ENCODE data around the gene ERC1. TPM values are rescaled to one million over a fixed set of nuclear protein-coding genes. Genes with fewer than 3 reads are reported as not detected.
"Not testable (repeated sequence)": the region's sequence is repeated elsewhere in the genome, so short reads cannot be mapped to it uniquely, and the experiment has no call there.

Gene ERC1
- total RNA-seq, 4 donors from 2014 or later: 46.1 to 83.2 (median 63.8) TPM

- ATAC-seq (ENCODE audit: low FRiP score) (no peak), DNase-seq (ENCODE audit: low spot score) (no peak)
- TF ChIP-seq CTCF (IDR thresholded peaks at IDR 0.05): no peak
Observed at GRCh38 chr12:1314523-1314922, 323.5 kb downstream of the ERC1 start.

GRCh38 chr12:1316991-1317390 is 326.0 kb downstream of the ERC1 start:
- not testable (repeated sequence) for DNase-seq (ENCODE audit: low spot score); ATAC-seq (ENCODE audit: low FRiP score)

DNA sequence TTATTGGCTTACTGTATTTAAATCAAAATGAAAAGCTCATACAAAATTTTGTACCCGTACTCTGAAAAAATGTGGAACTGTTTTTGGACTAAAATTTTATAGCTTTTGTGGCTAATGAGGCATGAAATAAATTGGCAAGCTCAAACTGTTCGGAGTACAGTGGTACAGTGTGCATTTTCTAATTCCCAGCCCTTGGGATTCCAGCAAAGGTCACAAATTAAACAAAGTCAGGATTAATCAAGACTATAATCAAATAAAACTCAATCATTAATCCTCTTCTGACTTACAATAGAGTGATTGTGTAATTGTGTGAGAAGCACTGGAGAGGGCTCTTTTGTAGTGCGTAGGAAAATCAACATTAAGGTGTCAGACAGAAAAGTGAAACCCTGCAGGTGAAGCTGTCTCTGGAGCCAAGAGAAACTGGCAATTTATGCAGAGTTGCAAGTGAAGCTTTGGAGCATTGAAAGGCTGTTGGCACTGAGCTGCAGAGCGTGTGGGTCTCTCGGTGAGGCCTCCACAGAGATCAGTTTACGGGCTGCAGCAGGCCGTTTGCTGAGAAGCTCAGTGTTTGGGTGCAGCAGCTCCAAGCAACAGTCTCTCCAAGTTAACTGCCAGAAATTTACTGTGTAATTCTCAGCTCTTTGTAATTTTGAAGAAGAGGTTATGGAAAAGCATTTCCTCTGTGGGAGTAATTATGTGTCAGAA is 327.5 kb downstream of the ERC1 start:
- peak; percentile 68 for ATAC-seq (ENCODE audit: low FRiP score)
- no peak for TF ChIP-seq CTCF (IDR thresholded peaks at IDR 0.05)
- no peak for DNase-seq (ENCODE audit: low spot score)

GRCh38 chr12:1319212-1319611 is 328.2 kb downstream of the ERC1 start:
- no peak for DNase-seq (ENCODE audit: low spot score)
- ATAC-seq (ENCODE audit: low FRiP score): peak; percentile 28
- no peak for TF ChIP-seq CTCF (IDR thresholded peaks at IDR 0.05)

DNA sequence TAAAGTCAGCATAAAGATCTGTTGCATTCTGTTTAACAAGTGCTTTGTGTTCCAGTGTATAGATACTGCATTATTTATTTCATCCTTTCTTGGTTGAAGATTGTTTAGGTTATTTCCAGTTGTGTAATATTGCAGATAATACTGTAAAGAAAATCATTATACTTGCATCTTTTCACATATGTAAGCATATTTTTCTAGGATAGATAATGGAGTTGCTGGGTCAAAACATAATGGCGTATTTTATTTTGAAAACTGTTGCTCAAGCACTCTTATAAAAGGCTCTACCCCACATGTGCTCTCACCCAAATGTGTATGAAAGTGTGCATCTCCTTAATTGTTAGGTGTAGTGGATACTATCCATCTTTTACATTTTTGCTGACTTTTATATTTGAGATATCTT is 329.0 kb downstream of the ERC1 start:
- TF ChIP-seq CTCF (IDR thresholded peaks at IDR 0.05): no peak
- ATAC-seq (ENCODE audit: low FRiP score) (no peak), DNase-seq (ENCODE audit: low spot score) (no peak)

DNA sequence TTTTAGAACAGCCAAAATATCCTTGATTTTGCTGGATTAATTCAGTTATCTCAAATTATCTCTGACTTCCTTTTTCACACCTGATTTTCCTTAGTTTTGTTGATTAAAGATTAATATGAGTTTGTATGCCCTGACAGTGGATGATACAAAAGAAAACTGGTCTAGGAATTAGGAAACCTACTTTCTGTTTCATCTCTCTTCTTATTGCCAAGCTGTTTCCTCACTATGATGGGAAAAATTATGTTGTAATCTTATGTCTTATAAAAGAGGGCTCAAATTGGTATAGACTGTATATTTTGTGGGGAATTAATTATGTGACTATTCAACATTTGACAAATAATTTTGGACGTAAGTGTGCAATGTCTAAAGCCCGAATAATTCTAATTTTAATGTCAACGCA is 331.8 kb downstream of the ERC1 start:
- no peak for TF ChIP-seq CTCF (IDR thresholded peaks at IDR 0.05)
- ATAC-seq (ENCODE audit: low FRiP score): no peak
- no peak for DNase-seq (ENCODE audit: low spot score)

DNA sequence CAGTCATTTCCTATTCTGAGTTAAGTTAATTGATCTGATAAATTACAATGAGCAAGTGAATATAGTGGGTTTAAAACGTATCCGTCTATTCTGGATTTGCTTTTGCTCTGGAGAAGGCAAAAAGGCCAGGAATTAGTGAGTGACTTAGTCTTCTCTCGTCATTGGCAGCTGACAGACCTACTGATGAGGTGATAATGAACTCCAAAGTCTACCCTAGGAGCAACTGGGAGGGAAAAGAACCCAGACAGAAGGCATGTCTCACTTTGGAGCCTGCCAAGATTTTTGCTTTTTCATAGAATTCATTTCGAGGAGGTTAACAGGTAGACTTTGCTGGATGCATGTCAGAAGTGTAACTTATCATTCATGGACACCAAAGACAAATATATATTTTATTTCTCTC is 333.1 kb downstream of the ERC1 start:
- ATAC-seq (ENCODE audit: low FRiP score): no peak
- DNase-seq (ENCODE audit: low spot score): no peak
- TF ChIP-seq CTCF (IDR thresholded peaks at IDR 0.05): no peak

Measured in omental fat pad (tissue), 4 donors.